Measurements from ENCODE around the gene SLC45A2. TPM values are rescaled to one million over a fixed set of nuclear protein-coding genes. Genes with fewer than 3 reads are reported as not detected.
A peak's percentile ranks its signal among the peaks of the same experiment; 100 is the strongest.

Gene SLC45A2
- total and polyA plus RNA-seq, 9 of the 15 experiments (the other 6 are each of a cell fraction or from before 2014, with no cell fraction given), result 0.03 to 0.29 (median 0.14) TPM; not detected in 4

DNA sequence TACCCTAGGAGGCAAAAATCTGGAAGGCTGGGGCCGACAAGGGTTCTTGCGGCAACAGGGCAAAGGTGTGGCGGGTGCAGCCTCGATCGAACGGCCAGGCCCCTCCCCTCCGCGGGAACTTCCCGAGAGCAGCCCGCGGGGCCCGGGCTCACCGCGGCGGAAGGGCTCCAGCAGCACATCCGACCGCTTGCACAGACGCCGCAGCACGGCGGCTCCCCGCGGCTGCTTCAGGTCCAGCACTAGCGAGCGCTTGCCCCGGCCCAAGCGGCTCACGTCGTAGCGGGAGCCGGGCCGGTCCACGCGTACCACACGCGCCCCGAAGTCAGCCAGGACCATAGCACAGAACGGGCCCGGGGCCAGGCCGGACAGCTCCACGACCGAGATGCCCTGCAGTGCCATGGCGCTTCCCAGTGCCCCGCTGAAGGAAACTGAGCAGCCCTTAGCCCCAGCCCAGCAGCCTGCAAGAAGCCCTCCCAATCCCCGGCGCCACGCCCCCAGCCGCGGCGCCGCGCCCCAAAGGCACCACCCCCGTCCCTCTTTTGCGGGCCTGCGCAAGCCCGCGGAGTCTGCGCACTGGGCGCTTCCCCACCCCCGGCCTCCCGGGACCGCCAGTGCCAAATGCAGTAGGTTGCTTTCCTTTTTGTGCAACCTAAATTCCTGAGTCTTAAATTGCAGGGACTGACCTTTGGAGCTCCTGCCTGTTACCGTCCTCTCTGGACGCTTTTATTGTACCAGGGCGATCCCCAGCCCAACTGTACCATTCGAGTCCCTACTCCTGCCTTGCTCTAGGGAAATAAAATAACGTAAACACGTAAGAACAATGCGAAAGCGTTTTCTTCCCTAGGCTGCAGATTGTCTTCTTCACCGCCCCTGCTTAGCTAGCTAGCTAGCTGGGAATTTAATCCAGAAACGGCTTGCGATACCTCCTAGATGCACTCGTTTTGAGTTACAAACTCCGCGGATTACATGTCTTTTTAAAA lies 23.4 kb upstream of the SLC45A2 start, which contains the start of gene AMACR (continued):
- TF ChIP-seq ARID3B (CRISPR knock-in tag; IDR thresholded peaks at IDR 0.05; ENCODE audit: borderline replicate concordance), result no peak
- peak; percentile 34; the same call in 1 of the 2 replicates for TF ChIP-seq ETV5 (CRISPR knock-in tag; IDR thresholded peaks at IDR 0.05; ENCODE audit: low read depth)
- TF ChIP-seq ZNF175 (CRISPR knock-in tag; IDR thresholded peaks at IDR 0.05; ENCODE audit: low read depth), result no peak
- no peak for TF ChIP-seq ELK1 (CRISPR knock-in tag; IDR thresholded peaks at IDR 0.05)
- no peak for TF ChIP-seq BCL6 (CRISPR knock-in tag; IDR thresholded peaks at IDR 0.05)
- peak; percentile 89 for TF ChIP-seq KDM2B (CRISPR knock-in tag; IDR thresholded peaks at IDR 0.05)
- TF ChIP-seq, protein P1, sequence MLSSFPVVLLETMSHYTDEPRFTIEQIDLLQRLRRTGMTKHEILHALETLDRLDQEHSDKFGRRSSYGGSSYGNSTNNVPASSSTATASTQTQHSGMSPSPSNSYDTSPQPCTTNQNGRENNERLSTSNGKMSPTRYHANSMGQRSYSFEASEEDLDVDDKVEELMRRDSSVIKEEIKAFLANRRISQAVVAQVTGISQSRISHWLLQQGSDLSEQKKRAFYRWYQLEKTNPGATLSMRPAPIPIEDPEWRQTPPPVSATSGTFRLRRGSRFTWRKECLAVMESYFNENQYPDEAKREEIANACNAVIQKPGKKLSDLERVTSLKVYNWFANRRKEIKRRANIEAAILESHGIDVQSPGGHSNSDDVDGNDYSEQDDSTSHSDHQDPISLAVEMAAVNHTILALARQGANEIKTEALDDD (IDR thresholded peaks at IDR 0.05), result no peak
- no peak for TF ChIP-seq CC2D1A (IDR thresholded peaks at IDR 0.05)
- peak; percentile 59 for TF ChIP-seq FOXJ2 (tag; IDR thresholded peaks at IDR 0.05)
- TF ChIP-seq MAFG (tag; conservative IDR thresholded peaks at IDR 0.05), result no peak
- TF ChIP-seq HCFC1 (IDR thresholded peaks at IDR 0.05; ENCODE audit: low read depth, low read length), result no peak; the same call in 1 of the 2 replicates
- no peak for TF ChIP-seq CHAMP1 (IDR thresholded peaks at IDR 0.05)
- peak; percentile 66 for TF ChIP-seq TAF1 (IDR thresholded peaks at IDR 0.05; ENCODE audit: control insufficient read depth, extremely low read depth, insufficient read depth, low read length, severe bottlenecking)
- TF ChIP-seq SMARCE1 (IDR thresholded peaks at IDR 0.05), result no peak
- 0 out of 2 replicates have a peak, but pooled peaks have one; percentile 18 for TF ChIP-seq CREB1 (IDR thresholded peaks at IDR 0.05)
- TF ChIP-seq CREB1 (CRISPR knock-in tag; IDR thresholded peaks at IDR 0.05), result peak; percentile 53; the same call in 1 of the 2 replicates
- TF ChIP-seq RBM25 (IDR thresholded peaks at IDR 0.05; ENCODE audit: low read depth, low read length, severe bottlenecking), result no peak
- no peak for TF ChIP-seq ZNF212 (CRISPR knock-in tag; IDR thresholded peaks at IDR 0.05)
- no peak for TF ChIP-seq TOE1 (IDR thresholded peaks at IDR 0.05; ENCODE audit: borderline replicate concordance)
- no peak for TF ChIP-seq TOE1 (CRISPR knock-in tag; IDR thresholded peaks at IDR 0.05; ENCODE audit: borderline replicate concordance, low read depth)

Data from K562 (cell line).